ENCODE measurements around the gene DEPP1. TPM values are rescaled to one million over a fixed set of nuclear protein-coding genes. Genes with fewer than 3 reads are reported as not detected.
A peak's percentile ranks its signal among the peaks of the same experiment; 100 is the strongest.

DEPP1 gene
- total RNA-seq, 1 donor from 2014 or later: 16.6 TPM

DNA sequence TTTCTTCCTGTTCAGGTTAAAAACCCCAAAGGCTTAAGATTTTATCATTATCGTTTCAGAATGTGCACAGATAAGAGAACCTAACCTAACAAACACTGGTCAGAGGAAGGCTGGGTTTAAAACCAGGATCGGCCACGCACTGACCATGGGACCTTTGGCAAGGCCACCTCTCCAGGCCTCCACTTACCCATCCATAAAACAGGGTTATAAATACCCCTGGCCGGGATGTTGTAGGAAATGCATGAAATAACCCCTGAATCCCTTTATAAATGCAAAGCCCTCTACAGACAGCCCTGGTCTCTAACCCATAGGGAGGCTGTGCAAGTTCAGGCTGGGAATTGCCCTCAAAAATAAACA is 418 bp downstream of the DEPP1 start:
- peak overlapping the region; percentile 95 for H3K27ac Mint-ChIP-seq
- DNase-seq (ENCODE audit: low spot score, unreplicated experiment): no peak
- peak overlapping the region; percentile 76 for H3K4me3 Mint-ChIP-seq (ENCODE audit: low read depth)
- H3K27me3 Mint-ChIP-seq: no peaks in the 10 kb centered on the region
- TF ChIP-seq, protein P1, sequence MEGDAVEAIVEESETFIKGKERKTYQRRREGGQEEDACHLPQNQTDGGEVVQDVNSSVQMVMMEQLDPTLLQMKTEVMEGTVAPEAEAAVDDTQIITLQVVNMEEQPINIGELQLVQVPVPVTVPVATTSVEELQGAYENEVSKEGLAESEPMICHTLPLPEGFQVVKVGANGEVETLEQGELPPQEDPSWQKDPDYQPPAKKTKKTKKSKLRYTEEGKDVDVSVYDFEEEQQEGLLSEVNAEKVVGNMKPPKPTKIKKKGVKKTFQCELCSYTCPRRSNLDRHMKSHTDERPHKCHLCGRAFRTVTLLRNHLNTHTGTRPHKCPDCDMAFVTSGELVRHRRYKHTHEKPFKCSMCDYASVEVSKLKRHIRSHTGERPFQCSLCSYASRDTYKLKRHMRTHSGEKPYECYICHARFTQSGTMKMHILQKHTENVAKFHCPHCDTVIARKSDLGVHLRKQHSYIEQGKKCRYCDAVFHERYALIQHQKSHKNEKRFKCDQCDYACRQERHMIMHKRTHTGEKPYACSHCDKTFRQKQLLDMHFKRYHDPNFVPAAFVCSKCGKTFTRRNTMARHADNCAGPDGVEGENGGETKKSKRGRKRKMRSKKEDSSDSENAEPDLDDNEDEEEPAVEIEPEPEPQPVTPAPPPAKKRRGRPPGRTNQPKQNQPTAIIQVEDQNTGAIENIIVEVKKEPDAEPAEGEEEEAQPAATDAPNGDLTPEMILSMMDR (IDR thresholded peaks at IDR 0.05; ENCODE audit: unreplicated experiment): no peak
- H3K4me1 Mint-ChIP-seq (ENCODE audit: low read depth): peaks cover 59% of the 10 kb centered on the region
- H3K9me3 Mint-ChIP-seq (ENCODE audit: low read depth): no peaks in the 10 kb centered on the region
- no peaks in the 10 kb centered on the region for H3K36me3 Mint-ChIP-seq (ENCODE audit: insufficient read depth)

GRCh38 chr10:44977287-44978212 is 1.1 kb downstream of the DEPP1 start:
- H3K4me3 Mint-ChIP-seq (ENCODE audit: low read depth): peak overlapping the region; percentile 76
- no peaks in the 10 kb centered on the region for H3K27me3 Mint-ChIP-seq
- H3K4me1 Mint-ChIP-seq (ENCODE audit: low read depth): peaks cover 59% of the 10 kb centered on the region
- DNase-seq (ENCODE audit: low spot score, unreplicated experiment): no peak
- H3K36me3 Mint-ChIP-seq (ENCODE audit: insufficient read depth): no peaks in the 10 kb centered on the region
- TF ChIP-seq, protein P1 (IDR thresholded peaks at IDR 0.05; ENCODE audit: unreplicated experiment): no peak
- no peaks in the 10 kb centered on the region for H3K9me3 Mint-ChIP-seq (ENCODE audit: low read depth)
- H3K27ac Mint-ChIP-seq: peak overlapping the region; percentile 81

- no peaks in the 10 kb centered on the region for H3K9me3 Mint-ChIP-seq (ENCODE audit: low read depth)
- no peak overlapping the region for H3K27ac Mint-ChIP-seq
- no peaks in the 10 kb centered on the region for H3K27me3 Mint-ChIP-seq
- DNase-seq (ENCODE audit: low spot score, unreplicated experiment): no peak
- peaks cover 56% of the 10 kb centered on the region for H3K4me1 Mint-ChIP-seq (ENCODE audit: low read depth)
- H3K36me3 Mint-ChIP-seq (ENCODE audit: insufficient read depth): peaks cover 1% of the 10 kb centered on the region
- peak overlapping the region; percentile 58 for H3K4me3 Mint-ChIP-seq (ENCODE audit: low read depth)
- TF ChIP-seq, protein P1 (IDR thresholded peaks at IDR 0.05; ENCODE audit: unreplicated experiment): no peak
Observed at GRCh38 chr10:44976352-44977198, 2.0 kb downstream of the DEPP1 start.

GRCh38 chr10:44975431-44976331 is 2.9 kb downstream of the DEPP1 start:
- TF ChIP-seq, protein P1 (IDR thresholded peaks at IDR 0.05; ENCODE audit: unreplicated experiment): no peak
- no peak overlapping the region for H3K27ac Mint-ChIP-seq
- no peaks in the 10 kb centered on the region for H3K9me3 Mint-ChIP-seq (ENCODE audit: low read depth)
- H3K27me3 Mint-ChIP-seq: no peaks in the 10 kb centered on the region
- H3K36me3 Mint-ChIP-seq (ENCODE audit: insufficient read depth): peaks cover 1% of the 10 kb centered on the region
- peaks cover 47% of the 10 kb centered on the region for H3K4me1 Mint-ChIP-seq (ENCODE audit: low read depth)
- no peak for DNase-seq (ENCODE audit: low spot score, unreplicated experiment)
- peak overlapping the region; percentile 29 for H3K4me3 Mint-ChIP-seq (ENCODE audit: low read depth)

All from progenitor cell of endocrine pancreas (in vitro differentiated cells).